HG02763 (cell line): ENCODE results near the gene HTR4.
"Not testable (repeated sequence)": the region's sequence is repeated elsewhere in the genome, so short reads cannot be mapped to it uniquely, and the experiment has no call there.

Experiments
- ATAC-seq: cut with Tn5 transposase; IDR thresholded peaks from one replicate; pipeline ENCODE4 v1.9.1; 2021; ENCODE audit warnings: mild to moderate bottlenecking, moderate library complexity; ENCODE audit not compliant: unreplicated experiment

Gene HTR4

DNA sequence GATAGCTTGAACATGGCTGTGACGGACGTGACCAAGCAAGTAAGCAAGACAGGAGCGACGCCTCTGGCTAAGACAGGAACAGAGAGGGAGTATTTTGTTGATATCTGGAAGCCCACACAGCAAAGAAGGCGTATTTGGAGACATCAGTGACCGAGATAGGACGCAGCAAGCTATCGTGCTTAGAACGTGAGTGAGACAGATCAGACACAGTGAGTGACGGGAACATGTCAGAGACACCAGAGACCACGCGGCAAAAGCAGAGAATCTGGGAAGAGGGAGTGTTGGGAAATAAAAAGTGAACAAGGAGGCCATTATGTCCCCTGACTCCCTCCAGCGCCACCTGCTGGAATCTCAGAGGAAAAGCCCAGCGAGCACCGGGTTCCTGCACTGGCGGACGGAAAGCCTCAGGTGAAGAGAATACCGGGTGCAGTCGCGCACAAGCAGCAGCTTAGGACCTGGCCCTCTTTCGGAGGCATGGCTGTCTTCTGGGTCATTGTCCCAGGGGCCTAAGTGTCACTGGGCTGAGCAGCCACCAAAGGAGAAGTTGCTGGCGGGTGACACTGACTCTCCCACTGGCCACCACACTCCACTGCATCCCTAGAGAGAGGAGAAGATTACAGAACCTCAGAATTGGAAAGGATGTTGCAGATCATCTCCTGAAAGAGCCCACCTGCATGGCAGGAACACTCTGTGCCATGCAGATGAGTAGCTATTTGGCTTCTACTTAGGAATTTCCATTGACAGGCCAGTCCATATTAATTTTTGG lies 171.4 kb downstream of the HTR4 start:
- peak; percentile 58 for ATAC-seq

DNA sequence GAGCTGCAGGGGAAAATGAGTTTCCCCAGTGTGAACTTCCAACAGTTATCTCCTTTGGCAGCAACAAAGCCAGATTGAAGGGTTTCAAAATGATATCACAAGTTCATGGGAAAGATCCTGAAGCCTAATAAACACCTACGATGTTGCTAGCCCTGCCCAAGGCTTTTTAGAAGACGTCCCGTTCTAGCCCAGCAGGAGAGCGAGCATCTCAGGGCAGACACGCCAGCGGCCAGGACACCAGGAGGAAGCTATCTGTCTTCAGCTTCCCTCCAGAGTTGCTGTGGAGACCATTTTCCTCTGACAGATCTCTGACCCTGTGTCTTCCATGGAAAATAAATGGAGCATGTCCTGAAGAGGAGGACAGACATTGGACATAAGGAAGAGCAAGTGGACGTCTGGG lies 172.1 kb downstream of the HTR4 start:
- no peak for ATAC-seq

DNA sequence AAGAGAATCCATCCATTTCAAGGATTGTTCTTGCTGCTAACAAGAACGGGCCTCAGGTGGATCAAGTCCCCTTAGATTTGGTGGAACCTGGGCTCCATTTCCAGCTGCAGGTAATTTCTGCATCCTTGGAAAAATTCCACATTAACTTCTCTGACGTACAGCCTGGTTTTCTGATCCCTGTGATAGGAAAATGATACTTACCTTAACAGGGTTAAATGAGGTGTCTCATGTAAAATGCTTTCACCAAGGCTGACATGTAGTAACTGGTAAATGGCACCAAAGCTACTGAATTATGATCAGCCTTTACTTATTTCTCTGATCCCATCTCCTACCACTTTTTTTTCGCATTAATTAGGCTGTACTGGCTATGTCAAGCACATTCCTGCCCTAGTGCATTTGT lies 176.9 kb downstream of the HTR4 start:
- ATAC-seq, result no peak

DNA sequence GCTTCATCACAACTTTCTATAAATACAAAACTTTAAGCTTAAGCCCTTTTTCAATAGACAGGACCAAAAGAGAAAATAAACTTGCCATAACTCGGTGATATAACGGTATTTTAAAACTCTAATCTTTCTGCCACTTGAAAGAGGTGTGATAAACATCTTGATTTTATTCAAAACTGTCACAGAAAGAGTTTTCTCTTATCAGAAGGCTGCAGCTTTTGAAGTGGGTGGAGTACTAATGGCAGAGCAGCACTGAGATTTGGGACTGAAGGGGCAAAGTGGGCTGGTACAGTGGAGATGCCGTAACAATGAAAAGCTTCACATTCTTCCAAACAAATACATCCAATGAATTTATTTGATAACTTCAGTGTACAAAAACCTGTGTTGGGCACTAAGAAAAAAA lies 178.0 kb downstream of the HTR4 start:
- ATAC-seq, result no peak

DNA sequence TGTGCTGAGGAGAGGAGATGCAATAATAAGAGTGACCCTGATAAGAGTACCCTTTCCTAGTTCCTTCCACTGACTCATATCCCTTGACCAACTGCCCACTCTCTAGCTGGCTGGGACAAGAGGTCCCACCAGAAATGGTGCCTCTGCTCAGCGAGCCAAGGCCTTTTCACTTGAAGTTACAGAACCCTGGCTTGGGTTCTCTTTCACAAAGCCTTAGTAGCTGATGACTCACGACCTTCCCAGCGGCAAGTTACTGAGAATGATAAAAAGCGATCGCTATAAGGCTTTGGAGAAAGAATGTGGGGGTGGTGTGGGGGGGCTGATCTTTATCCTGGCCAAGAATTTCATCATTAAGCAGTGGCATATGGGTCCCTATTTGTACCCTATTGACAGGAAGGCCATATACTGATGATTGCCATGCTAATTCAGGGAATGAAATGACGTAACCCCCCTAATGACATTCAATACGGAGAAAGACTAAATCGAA lies 180.3 kb downstream of the HTR4 start:
- no peak for ATAC-seq

DNA sequence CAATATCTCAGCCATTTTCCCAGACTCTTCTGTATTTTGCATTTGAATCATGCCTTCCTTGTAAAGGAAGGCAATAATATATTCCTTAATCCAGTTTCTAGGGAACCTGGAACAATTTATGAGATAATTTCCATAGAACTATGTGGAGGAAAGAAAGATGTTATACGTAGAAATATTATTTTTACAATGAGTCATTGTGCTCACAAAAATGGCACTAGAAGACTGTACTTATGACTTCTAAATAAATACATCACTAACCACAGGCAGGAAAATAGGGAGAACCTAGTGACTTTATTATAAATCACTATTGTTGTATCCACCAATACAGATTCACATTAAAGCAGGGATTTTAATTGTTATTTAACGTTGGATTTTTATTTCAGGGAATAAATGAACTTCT lies 182.9 kb downstream of the HTR4 start:
- ATAC-seq, result no peak

DNA sequence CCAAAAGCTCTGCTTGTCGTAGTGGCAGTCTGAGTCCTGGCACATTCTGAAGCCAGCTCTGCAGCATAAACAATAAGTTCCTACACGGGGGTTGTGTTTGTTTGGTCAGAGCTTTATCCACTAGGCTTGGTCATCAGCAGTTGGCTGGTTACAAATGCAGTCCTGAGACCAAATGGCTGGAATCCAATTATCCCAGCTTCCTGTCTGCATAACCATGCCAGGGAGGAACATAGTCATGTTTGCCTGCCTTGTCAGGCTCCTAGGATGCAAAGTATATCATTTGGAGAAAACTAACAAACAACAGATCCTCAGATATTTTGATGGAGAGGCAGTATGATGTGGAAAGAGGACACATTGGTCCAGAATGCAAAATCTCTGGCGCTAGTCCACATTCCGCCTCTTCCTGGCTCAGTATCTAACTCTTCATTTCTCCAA lies 184.8 kb downstream of the HTR4 start:
- ATAC-seq, result no peak

DNA sequence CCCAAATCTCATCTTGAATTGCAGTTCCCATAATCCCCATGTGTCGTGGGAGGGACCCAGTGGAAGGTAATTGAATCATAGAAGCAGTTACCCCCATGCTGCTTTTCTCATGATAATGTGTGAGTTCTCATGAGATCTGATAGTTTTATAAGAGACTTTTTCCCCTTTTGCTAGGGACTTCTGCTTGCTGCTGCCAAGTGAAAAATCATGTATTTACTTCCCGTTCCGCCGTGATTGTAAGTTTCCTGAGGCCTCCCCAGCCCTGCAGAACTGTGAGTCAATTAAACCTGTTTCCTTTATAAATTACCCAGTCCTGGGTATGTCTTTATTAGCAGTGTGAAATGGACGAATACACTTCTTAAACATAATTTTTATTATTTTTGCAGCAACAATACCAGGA lies 185.6 kb downstream of the HTR4 start:
- ATAC-seq, result not testable (repeated sequence)

DNA sequence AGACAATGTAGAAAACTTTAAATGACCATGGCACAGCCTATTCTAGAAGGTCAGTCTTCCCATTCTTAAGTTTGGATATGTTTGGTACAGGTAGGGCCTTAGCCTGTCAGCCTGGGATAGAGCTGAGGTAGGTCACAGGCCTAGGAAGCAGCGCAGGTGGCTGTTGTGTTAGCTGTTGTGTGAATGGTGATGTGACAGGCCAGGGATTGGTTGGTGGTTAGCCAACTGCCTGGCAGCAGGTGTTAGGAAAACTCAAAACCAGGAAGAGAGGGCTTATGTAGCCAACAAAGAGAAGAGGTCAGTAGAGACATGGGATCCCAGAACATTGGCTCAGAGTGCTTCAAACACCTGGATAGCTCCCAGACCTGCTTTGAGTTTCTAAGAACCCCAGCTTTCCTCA lies 186.4 kb downstream of the HTR4 start:
- no peak for ATAC-seq

DNA sequence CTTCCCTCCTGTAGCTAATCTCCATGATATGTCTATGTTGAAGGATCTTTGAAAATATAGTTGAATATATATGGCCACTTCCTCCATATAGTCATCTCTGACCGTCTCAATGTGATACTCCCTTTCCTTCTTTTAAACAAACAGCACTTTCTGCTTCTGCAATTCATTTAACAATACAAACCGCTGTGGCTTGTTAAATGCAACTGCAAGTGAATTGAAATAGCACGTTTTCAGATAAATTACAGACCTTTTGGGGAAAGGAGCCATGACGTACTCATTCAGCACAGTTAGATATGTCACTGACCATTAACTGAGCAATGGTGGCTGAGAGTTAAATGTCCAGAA lies 188.1 kb downstream of the HTR4 start:
- no peak for ATAC-seq

DNA sequence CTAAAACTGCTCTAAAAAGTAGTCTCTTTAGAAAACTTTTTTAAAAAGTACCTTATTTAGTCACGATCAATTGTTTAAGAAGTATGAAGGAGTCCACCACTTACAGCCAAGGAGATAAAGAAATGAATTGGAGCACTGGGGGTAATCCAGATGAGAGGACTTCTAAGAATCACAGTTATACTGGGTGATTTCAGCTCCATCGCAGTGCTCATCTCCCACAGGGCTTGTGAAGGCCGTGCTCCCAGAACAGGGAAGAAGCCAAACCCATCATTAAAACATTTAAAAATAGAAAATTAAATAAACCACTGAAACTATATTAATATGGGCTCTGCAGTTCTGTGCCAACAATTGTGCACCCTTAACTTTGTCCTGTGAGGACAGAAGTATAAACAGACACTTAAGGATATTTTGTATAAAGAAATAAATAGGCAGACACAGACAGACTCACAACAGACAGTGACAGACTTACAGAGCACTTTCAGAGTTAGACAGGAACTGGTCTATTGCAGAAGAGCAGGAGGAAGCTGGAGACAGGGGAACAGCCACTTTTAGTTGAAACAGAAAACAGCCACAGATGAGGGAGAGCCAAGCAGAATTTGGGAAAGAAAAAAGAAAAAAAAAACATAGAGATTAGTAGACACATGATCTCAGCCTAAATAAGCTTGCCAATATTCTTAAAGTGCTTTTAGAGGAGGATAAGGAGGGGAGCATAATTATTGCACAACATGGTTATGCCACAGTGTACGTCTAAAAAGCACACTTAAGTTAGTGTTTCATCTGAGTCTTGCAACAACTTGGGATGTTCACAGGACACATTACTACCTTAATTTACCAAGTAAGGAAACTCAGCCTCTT lies 188.7 kb downstream of the HTR4 start:
- ATAC-seq, result no peak

DNA sequence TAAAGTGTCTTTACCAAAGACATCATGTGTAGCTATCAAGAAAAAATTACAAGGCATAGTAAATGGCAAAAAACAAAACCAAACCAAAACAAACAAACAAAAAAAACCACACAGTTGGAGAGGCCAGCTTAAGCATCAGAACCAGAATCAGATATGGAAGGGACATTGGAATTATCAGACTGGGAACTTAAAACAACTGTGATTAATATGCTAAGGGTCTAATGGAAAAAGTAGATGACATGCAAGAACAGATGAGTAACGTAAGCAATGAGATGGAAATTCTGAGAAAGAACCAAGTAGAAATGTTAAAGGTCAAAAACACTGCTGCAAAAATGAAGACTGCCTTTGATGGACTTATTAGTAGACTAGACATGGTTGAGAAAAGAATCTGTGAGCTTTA lies 194.7 kb downstream of the HTR4 start:
- no peak for ATAC-seq

DNA sequence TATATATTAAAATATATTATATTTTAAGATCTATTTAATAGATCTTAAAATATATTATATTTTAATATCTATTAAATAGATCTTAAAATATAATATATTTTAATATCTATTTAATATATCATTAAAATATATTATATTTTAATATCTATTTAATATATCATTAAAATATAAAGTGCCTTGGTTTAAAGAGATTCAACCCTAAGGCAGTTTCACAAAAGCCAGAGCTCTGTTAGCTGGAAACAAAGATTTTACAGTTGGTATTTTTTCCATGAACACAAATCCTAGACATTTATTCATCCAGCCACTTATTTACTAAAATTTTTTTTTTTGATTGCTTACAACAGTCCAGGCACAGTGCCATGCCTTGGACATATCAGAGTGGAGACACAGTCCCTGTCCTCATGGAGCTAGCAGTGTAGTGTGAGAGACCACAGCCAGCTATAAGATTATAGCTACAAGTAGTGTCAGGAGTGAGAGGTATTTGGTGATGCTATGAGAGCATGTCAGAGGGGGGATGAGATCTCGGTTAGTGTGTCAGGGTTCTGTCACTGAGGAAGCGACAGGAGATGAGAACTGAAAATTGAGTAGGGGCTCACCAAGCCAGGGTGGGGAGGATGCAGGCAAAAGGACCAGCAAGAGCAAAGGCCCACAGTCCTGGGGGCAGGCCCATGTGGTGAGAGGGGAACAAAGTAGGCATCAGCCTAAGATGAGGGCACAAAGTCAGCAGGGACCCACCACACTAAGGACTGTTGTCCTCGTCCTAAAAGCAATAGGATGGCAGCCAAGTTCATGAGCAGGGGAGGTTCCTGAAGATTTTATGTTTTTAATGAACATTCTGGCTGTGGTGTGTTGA lies 196.1 kb downstream of the HTR4 start:
- ATAC-seq, result no peak

DNA sequence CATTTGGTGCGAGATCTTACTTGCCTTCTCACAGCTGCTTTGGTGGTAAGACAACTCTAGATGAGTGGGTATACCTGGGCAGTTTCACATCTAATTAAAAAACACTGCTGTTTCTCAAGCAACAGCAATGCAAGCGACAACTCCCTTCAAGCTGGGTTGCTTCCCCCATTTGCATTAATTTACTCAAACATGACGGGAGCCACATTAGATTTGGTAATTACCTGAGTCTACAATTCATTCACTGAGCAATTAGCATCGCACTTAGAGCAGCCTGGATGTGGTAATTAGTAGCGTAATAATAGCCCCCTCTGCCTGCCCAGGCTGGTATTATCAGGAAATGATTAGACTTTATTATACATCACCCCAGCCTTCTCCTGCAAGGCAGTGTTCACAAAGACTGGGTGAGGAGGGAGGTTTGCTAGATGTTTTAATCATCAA lies 197.1 kb downstream of the HTR4 start:
- ATAC-seq, result no peak

DNA sequence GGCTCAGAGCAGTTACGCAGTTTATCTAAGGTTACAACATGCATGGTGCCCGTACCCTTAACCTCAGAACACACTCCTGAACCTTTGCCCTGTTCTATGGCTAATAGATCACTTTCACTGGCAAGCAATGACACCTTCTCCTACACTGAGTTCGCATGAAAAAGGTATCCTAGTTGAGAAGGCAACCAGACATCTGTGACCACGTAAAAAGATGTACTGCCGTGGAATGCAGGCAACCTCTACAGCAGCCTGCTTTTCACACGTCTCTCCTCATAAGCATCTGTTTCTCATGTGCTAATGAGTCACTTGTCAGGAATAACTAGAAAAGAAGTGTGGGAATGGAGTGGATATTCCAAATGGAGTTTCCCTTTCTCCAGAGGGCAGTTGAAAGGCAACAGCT lies 199.1 kb downstream of the HTR4 start:
- ATAC-seq, result no peak

DNA sequence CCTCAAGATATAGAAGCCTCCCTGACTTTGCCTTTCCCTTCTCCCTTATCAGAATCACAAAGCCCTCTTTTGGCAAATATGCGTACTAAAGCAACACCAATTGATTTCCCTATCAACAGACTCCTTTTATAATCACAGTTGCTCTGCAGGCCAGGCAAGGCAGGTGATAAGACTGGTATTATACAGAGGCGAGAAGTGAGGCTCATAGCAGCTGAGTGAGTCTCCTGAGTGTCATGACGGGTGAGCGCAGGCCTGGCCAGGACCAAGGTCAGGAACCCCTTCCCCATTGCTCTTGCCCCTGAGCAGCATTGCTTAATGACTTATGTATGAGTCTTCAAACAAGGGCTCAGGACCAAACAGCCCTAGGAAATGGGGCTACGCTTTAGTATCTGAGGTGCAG lies 199.8 kb downstream of the HTR4 start:
- no peak for ATAC-seq

DNA sequence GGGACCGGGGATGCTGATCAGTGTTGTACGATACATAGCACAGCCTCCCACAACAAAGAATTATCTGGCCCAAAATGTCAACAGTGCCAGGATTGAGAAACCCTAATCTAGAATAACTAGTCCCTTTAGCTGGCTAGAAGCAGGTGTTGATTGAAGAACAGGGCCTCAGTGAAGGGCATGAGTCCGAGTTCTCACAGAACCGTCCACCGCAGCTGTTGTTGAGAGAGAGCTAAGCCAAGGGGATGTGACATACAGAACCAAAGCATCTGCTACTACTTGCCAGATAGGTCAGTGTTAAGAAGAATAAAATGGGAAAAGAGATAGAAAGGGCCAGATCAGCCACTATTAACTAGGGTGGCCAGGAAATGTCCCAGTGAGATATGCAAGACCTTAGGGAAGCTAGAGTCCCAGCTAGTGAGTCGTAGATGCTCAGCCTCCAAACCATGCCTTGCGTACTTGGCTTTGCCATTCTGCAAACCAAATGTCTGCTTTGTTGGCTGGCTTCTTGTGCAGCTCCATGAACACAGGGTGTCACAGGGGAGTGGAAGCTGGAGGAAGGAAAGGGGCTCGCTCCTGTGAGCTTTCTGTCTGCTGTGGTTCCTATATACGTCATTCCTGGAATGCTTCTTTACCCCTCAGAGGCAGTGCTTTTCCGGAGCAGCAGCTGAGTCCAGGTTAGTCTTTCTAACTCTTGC lies 201.7 kb downstream of the HTR4 start:
- ATAC-seq, result no peak

DNA sequence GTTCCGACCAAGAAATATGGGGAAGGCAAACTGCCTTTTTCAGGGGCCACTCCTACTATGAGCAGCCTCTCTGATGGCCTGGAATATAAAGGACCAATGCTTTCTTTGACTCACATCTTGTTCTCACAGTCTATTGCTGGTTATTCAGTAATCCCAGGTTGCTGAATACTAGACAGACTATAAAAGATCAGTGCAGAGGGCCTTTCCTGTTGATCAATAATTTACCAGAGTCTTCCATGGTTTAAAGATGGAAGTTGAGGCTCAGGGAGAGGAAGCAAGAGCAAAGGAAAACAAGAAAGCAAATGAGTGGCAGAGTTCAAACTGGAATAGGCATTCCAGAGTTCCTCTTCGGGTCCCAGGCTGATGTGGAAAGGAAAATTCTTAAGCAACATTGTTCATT lies 207.7 kb downstream of the HTR4 start:
- no peak for ATAC-seq

DNA sequence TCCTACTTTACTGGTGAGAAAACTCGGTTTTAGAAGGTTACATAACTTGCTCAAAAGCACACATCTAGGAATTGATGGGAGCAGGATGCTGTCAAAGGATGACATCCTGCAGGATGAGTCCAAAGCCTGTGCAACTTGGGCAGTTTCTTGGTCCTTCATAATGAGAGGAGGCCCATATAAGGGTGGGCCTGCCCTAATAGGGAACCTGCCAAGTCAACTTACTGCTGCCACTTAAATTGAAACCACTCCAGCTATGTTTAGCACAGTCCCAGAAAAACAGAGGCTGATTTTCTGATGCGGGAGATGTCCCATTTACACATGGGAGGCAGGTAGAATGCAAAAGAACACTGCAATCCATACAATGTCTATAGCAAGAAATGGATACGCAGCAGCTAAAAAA lies 208.7 kb downstream of the HTR4 start:
- no peak for ATAC-seq

DNA sequence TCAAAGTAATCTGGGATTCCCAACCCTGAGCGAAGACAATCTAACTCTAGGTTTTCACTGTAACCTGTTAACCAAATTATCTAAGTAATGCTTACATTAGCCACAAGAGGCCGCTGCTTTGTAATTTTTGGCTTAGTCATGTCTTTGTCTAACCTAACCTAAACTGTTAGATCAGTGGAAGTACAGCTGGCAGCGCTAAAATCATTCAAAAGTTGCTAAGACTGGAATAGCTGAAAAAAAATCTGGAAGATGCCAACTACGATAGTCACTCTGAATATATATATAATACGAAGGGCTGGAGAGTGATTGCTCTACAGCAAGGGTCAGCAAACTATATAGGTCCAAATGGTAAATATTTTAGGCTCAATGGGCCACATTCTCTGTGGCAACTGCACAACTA lies 210.3 kb downstream of the HTR4 start:
- ATAC-seq, result peak; percentile 90

DNA sequence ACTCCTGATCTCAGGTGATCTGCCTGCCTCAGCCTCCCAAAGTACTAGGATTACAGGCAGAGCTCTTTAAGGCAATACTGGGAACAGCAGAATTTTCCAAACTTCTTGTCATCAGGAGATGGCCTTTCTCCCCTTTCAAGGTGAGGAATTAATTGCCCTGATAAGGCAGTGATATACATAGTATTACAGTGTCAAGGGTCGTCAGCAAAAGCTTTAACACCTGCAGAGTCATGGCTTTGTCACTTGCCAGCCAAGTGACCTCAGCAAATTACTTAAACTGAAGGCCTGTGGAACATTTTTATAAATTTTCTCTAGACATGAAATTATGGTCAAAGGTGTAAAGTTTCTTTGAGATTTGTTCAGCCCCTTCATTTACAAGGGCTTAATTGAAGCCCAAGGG lies 211.1 kb downstream of the HTR4 start:
- no peak for ATAC-seq
